ENCODE data around the gene IGF2R.

GRCh38 chr6:159934181-159934580 is 34.7 kb upstream of the IGF2R start:
- TF ChIP-seq CTCF (optimal IDR thresholded peaks at IDR 0.05 in 1 of 3, IDR thresholded peaks at IDR 0.05 in 1 of 3, conservative IDR thresholded peaks at IDR 0.05 in 1 of 3; ENCODE audit: extremely low read depth in 1 of 3, insufficient read depth in 2 of 3, low read length in 3 of 3) (no peak), EZH2 (IDR thresholded peaks at IDR 0.05; ENCODE audit: low read length) (no peak)

Data from keratinocyte (primary cell).